Measurements from ENCODE around the gene SIVA1.

GRCh38 chr14:104782086-104782807 lies 29.3 kb downstream of the SIVA1 start:
- TF ChIP-seq CTCF (IDR thresholded peaks at IDR 0.05) (no peak), POLR2A (IDR thresholded peaks at IDR 0.05) (no peak)
